Stimulated activated CD4-positive, alpha-beta T cell treated with anti-CD3 and anti-CD28 coated beads, Interleukin-2, amount 100 ng/mL, for 48 hours (primary cell): ENCODE measurements around the gene PLAGL2.
"Not testable (repeated sequence)": the region's sequence is repeated elsewhere in the genome, so short reads cannot be mapped to it uniquely, and the experiment has no call there.

ENCODE experiments used
- DNase-seq, 2 donors: peaks; one replicate each; pipeline ENCODE4 v3.0.0-alpha.2; 2020

PLAGL2 gene

GRCh38 chr20:32183947-32184635 lies 23.5 kb downstream of the PLAGL2 start:
- DNase-seq = no peak

- no peak for DNase-seq
Observed at GRCh38 chr20:32181606-32182005, 25.9 kb downstream of the PLAGL2 start.

- DNase-seq = no peak
Observed at GRCh38 chr20:32179934-32180333, 27.6 kb downstream of the PLAGL2 start.

GRCh38 chr20:32179515-32179914 lies 28.0 kb downstream of the PLAGL2 start:
- DNase-seq = no peak

- DNase-seq = not testable (repeated sequence)
Observed at GRCh38 chr20:32177696-32178095, 29.8 kb downstream of the PLAGL2 start.

GRCh38 chr20:32168184-32168910 lies 39.2 kb downstream of the PLAGL2 start:
- DNase-seq = no peak

GRCh38 chr20:32167552-32167951 lies 40.0 kb downstream of the PLAGL2 start:
- no peak for DNase-seq

- DNase-seq = no peak
Observed at GRCh38 chr20:32165836-32166545, 41.6 kb downstream of the PLAGL2 start.

- no peak for DNase-seq
Observed at GRCh38 chr20:32164984-32165735, 42.4 kb downstream of the PLAGL2 start.

GRCh38 chr20:32163951-32164350 lies 43.6 kb downstream of the PLAGL2 start:
- no peak for DNase-seq

- DNase-seq = no peak
Observed at GRCh38 chr20:32162351-32162750, 45.2 kb downstream of the PLAGL2 start.

GRCh38 chr20:32160341-32160740 lies 47.2 kb downstream of the PLAGL2 start:
- DNase-seq = no peak

- DNase-seq = no peak
Observed at GRCh38 chr20:32159766-32160221, 47.7 kb downstream of the PLAGL2 start.

- DNase-seq = no peak
Observed at GRCh38 chr20:32158943-32159660, 48.4 kb downstream of the PLAGL2 start.

GRCh38 chr20:32158351-32158750 lies 49.2 kb downstream of the PLAGL2 start:
- DNase-seq = no peak

- no peak for DNase-seq
Observed at GRCh38 chr20:32157611-32158010, 49.9 kb downstream of the PLAGL2 start.

- DNase-seq = no peak
Observed at GRCh38 chr20:32155017-32155981, 52.2 kb downstream of the PLAGL2 start.

- DNase-seq = no peak
Observed at GRCh38 chr20:32153771-32154170, 53.8 kb downstream of the PLAGL2 start.

- DNase-seq = no peak
Observed at GRCh38 chr20:32153156-32153665, 54.3 kb downstream of the PLAGL2 start.

GRCh38 chr20:32152421-32153155 lies 55.0 kb downstream of the PLAGL2 start:
- DNase-seq = no peak
